WTC11 (cell line): Measurements from ENCODE around the gene PPFIBP2. TPM values are rescaled to one million over a fixed set of nuclear protein-coding genes. Genes with fewer than 3 reads are reported as not detected.

ENCODE experiments used
- ATAC-seq: fragments of 200-7000 bp; cut with Tn5 transposase; 2 replicates; pipeline ENCODE4 v1.10.0; 2021; ENCODE audit warnings: mild to moderate bottlenecking, moderate library complexity
- CTCF ChIA-PET: fragments of 300-600 bp; sonication (Branson Sonifier 250); formaldehyde crosslinking; loops from one replicate; lab custom pipeline; 2021; ENCODE audit warnings: antibody characterized with exemption; lab: Charles Lee
- POLR2A ChIA-PET: fragments of 350-600 bp; sonication (Branson Sonifier 250); formaldehyde crosslinking; loops from one replicate; lab custom pipeline; 2021; ENCODE audit warnings: antibody characterized with exemption; lab: Charles Lee
- DNase-seq: peaks from one replicate; pipeline ENCODE4 v3.0.0; 2021; ENCODE audit warnings: low spot score
- H3K27ac Mint-ChIP-seq: 2 replicates; pipeline ENCODE4 v1.8.0; 2021; ENCODE audit warnings: mixed read lengths
- H3K27me3 Mint-ChIP-seq: 2 replicates; pipeline ENCODE4 v1.8.0; 2021; ENCODE audit warnings: low read depth, mild to moderate bottlenecking, moderate library complexity, mixed read lengths
- H3K36me3 Mint-ChIP-seq: 2 replicates; pipeline ENCODE4 v1.8.0; 2021; ENCODE audit warnings: mixed read lengths
- H3K4me1 Mint-ChIP-seq: 2 replicates; pipeline ENCODE4 v1.8.0; 2022; ENCODE audit warnings: mixed read lengths
- H3K4me3 Mint-ChIP-seq: 2 replicates; pipeline ENCODE4 v1.8.0; 2021; ENCODE audit warnings: mild to moderate bottlenecking, moderate library complexity, mixed read lengths
- H3K9me3 Mint-ChIP-seq: 2 replicates; pipeline ENCODE4 v1.8.0; 2021; ENCODE audit warnings: mixed read lengths
- ATF2 ChIP-seq: sonication (generic); formaldehyde crosslinking; IDR thresholded peaks from 2 replicates; pipeline ENCODE4 v1.8.1; 2022; ENCODE audit warnings: low read depth, missing genetic modification reagents, borderline replicate concordance
- EMX1 ChIP-seq: fragments of 250-450 bp; sonication (Bioruptor Pico); IDR thresholded peaks from 2 replicates; pipeline ENCODE4 v1.8.0; 2021; ENCODE audit warnings: mild to moderate bottlenecking
- ESRRA ChIP-seq: sonication (generic); formaldehyde crosslinking; IDR thresholded peaks from 2 replicates; pipeline ENCODE4 v1.8.1; 2022; ENCODE audit warnings: mild to moderate bottlenecking, missing genetic modification reagents, borderline replicate concordance
- GTF2I ChIP-seq: fragments of 250-450 bp; sonication (Bioruptor Pico); conservative IDR thresholded peaks from 2 replicates; pipeline ENCODE4 v1.4.0; 2021; ENCODE audit warnings: mild to moderate bottlenecking
- HMGA2 ChIP-seq: fragments of 250-450 bp; sonication (Bioruptor Pico); IDR thresholded peaks from 2 replicates; pipeline ENCODE4 v1.4.0; 2021; ENCODE audit warnings: mild to moderate bottlenecking, moderate library complexity
- JAZF1 ChIP-seq: fragments of 250-450 bp; sonication (Bioruptor Pico); IDR thresholded peaks from 2 replicates; pipeline ENCODE4 v1.9.0; 2021; ENCODE audit warnings: moderate library complexity, mild to moderate bottlenecking, inconsistent platforms
- MLX ChIP-seq: sonication (generic); formaldehyde crosslinking; IDR thresholded peaks from 2 replicates; pipeline ENCODE4 v1.8.1; 2023; ENCODE audit warnings: mild to moderate bottlenecking, missing genetic modification reagents, moderate library complexity
- MYBL2 ChIP-seq: sonication (generic); formaldehyde crosslinking; IDR thresholded peaks from 2 replicates; pipeline ENCODE4 v1.8.1; 2023; ENCODE audit warnings: mild to moderate bottlenecking, moderate library complexity, missing genetic modification reagents
- NR1H2 ChIP-seq: sonication (generic); formaldehyde crosslinking; IDR thresholded peaks from 2 replicates; pipeline ENCODE4 v1.9.0; 2021; ENCODE audit warnings: mild to moderate bottlenecking, moderate library complexity, missing genetic modification reagents
- RELA ChIP-seq: sonication (generic); formaldehyde crosslinking; IDR thresholded peaks from 2 replicates; pipeline ENCODE4 v1.8.1; 2022; ENCODE audit warnings: missing genetic modification reagents, mild to moderate bottlenecking, borderline replicate concordance
- RORB ChIP-seq: fragments of 250-450 bp; sonication (Bioruptor Pico); IDR thresholded peaks from 2 replicates; pipeline ENCODE4 v1.9.0; 2021; ENCODE audit warnings: mild to moderate bottlenecking
- TEAD4 ChIP-seq: sonication (generic); formaldehyde crosslinking; IDR thresholded peaks from 2 replicates; pipeline ENCODE4 v1.8.0; 2022; ENCODE audit warnings: mild to moderate bottlenecking, missing genetic modification reagents
- ZNF396 ChIP-seq: fragments of 250-450 bp; sonication (Bioruptor Pico); IDR thresholded peaks from 2 replicates; pipeline ENCODE4 v1.8.0; 2021; ENCODE audit warnings: mild to moderate bottlenecking, moderate library complexity, borderline replicate concordance
- ZNF423 ChIP-seq: fragments of 250-450 bp; sonication (Bioruptor Pico); IDR thresholded peaks from 2 replicates; pipeline ENCODE4 v2.1.2; 2022; ENCODE audit warnings: mild to moderate bottlenecking, moderate library complexity
- ZNF512 ChIP-seq: sonication (generic); formaldehyde crosslinking; IDR thresholded peaks from 2 replicates; pipeline ENCODE4 v1.8.1; 2022; ENCODE audit warnings: missing genetic modification reagents, borderline replicate concordance
- total RNA-seq: library from RNA; stranded (reverse); gene quantifications from 3 replicates; pipeline ENCODE4 v1.2.3, GENCODE V29; 2021
- TF ChIP-seq, protein P1 (sequence below): sonication (generic); formaldehyde crosslinking; IDR thresholded peaks from 2 replicates; pipeline ENCODE4 v1.8.0; 2022; ENCODE audit warnings: mild to moderate bottlenecking, missing genetic modification reagents
- TF ChIP-seq, protein P2 (sequence below): sonication (generic); formaldehyde crosslinking; IDR thresholded peaks from 2 replicates; pipeline ENCODE4 v1.8.0; 2022; ENCODE audit warnings: mild to moderate bottlenecking, missing genetic modification reagents
- TF ChIP-seq, protein P3 (sequence below): sonication (generic); formaldehyde crosslinking; IDR thresholded peaks from 2 replicates; pipeline ENCODE4 v1.8.0; 2022; ENCODE audit warnings: mild to moderate bottlenecking, missing genetic modification reagents
- TF ChIP-seq, protein P4 (sequence below): fragments of 250-450 bp; sonication (Bioruptor Pico); IDR thresholded peaks from 2 replicates; pipeline ENCODE4 v1.8.0; 2021; ENCODE audit warnings: mild to moderate bottlenecking
- TF ChIP-seq, protein P5 (sequence below): sonication (generic); formaldehyde crosslinking; IDR thresholded peaks from 2 replicates; pipeline ENCODE4 v1.8.1; 2022; ENCODE audit warnings: low read depth, mild to moderate bottlenecking, moderate library complexity, missing genetic modification reagents, borderline replicate concordance

The PPFIBP2 gene
- total RNA-seq, 1 experiment from 2014 or later, result 21.4 TPM

GRCh38 chr11:7513234-7514098, at the start of gene PPFIBP2 (continued):
- TF ChIP-seq, protein P1, sequence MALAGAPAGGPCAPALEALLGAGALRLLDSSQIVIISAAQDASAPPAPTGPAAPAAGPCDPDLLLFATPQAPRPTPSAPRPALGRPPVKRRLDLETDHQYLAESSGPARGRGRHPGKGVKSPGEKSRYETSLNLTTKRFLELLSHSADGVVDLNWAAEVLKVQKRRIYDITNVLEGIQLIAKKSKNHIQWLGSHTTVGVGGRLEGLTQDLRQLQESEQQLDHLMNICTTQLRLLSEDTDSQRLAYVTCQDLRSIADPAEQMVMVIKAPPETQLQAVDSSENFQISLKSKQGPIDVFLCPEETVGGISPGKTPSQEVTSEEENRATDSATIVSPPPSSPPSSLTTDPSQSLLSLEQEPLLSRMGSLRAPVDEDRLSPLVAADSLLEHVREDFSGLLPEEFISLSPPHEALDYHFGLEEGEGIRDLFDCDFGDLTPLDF, result no peak

DNA sequence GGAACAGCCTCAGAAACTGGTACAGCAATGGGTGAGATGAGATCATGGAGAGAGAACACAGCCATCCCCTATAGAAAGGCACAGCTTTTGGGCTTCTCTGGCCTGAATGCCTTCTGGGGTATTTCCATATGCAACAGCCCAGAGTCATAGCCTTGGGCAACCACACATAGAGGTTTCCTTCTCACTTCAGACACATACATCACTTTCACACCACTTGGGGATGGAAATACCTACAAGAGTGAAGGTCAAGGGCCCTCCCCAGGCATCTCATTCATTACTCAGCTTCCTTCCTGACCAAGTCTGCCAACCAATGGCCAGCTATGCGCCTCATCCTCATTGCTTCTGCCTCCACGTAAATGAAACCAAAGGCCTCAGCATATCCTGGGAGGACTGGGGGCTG, 46.1 kb upstream of the PPFIBP2 start:
- no peak for ATAC-seq
- Mint-ChIP-seq H3K27ac (no peak overlapping the region), H3K36me3 (no peaks in the 10 kb centered on the region), H3K4me1 (no peaks in the 10 kb centered on the region), H3K4me3 (no peak overlapping the region)
- POLR2A ChIA-PET, result no interaction called here
- DNase-seq, result no peak
- CTCF ChIA-PET, result no interaction called here
- TF ChIP-seq MYBL2 (CRISPR knock-in tag) (no peak), ZNF512 (CRISPR knock-in tag) (no peak), NR1H2 (CRISPR knock-in tag) (no peak), TEAD4 (CRISPR knock-in tag) (no peak), EMX1 (no peak), ZNF423 (no peak), GTF2I (CRISPR knock-in tag) (no peak)
- TF ChIP-seq, protein P2, sequence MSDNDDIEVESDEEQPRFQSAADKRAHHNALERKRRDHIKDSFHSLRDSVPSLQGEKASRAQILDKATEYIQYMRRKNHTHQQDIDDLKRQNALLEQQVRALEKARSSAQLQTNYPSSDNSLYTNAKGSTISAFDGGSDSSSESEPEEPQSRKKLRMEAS (CRISPR knock-in tag), result no peak
- TF ChIP-seq, all 79 proteins: peak for 0
- Mint-ChIP-seq H3K27me3 (no peaks in the 10 kb centered on the region), H3K9me3 (no peaks in the 10 kb centered on the region)

DNA sequence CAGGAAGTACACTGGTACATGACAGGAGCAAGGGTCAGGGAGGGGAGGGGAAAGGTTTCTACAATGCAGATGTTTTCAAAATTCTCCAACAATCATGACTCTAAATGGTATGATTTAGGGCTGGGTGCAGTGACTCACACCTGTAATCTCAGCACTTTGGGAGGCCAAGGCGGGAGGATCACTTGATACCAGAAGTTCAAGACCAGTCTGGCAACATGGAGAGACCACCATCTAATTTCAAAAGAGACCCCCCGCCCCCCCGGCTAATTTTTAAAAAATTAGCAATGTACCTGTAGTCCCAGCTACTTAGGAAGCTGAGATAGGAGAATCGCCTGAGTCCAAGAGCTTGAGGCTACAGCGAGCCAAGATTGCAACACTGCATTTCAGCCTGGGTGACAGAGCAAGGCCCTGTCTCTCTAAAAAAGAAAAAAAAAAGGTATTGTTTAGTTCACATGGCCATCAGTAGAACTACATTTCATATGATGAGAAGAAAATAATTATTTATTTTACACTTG, 44.4 kb upstream of the PPFIBP2 start:
- Mint-ChIP-seq H3K36me3 (no peaks in the 10 kb centered on the region), H3K27ac (no peak overlapping the region), H3K4me1 (no peaks in the 10 kb centered on the region), H3K4me3 (no peak overlapping the region), H3K9me3 (no peaks in the 10 kb centered on the region), H3K27me3 (no peaks in the 10 kb centered on the region; the same call in 1 of the 2 replicates)
- ChIA-PET CTCF (interaction anchor here (0.7 kb wide), 1 partner anchor 95 kb away, joined by 3 read pairs; no protein-coding TSS in a partner anchor), POLR2A (interaction anchor here (0.6 kb wide), 1 partner anchor 102 kb away, joined by 3 read pairs; no protein-coding TSS in a partner anchor)
- DNase-seq (no peak), ATAC-seq (no peak)
- TF ChIP-seq, protein P3, sequence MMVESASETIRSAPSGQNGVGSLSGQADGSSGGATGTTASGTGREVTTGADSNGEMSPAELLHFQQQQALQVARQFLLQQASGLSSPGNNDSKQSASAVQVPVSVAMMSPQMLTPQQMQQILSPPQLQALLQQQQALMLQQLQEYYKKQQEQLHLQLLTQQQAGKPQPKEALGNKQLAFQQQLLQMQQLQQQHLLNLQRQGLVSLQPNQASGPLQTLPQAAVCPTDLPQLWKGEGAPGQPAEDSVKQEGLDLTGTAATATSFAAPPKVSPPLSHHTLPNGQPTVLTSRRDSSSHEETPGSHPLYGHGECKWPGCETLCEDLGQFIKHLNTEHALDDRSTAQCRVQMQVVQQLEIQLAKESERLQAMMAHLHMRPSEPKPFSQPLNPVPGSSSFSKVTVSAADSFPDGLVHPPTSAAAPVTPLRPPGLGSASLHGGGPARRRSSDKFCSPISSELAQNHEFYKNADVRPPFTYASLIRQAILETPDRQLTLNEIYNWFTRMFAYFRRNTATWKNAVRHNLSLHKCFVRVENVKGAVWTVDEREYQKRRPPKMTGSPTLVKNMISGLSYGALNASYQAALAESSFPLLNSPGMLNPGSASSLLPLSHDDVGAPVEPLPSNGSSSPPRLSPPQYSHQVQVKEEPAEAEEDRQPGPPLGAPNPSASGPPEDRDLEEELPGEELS (CRISPR knock-in tag), result no peak
- TF ChIP-seq RELA (no peak), TEAD4 (CRISPR knock-in tag) (no peak), ESRRA (CRISPR knock-in tag) (no peak), NR1H2 (CRISPR knock-in tag) (no peak), ATF2 (CRISPR knock-in tag) (no peak), JAZF1 (CRISPR knock-in tag) (no peak), HMGA2 (CRISPR knock-in tag) (no peak), MLX (CRISPR knock-in tag) (no peak), ZNF423 (no peak), RORB (no peak), ZNF396 (CRISPR knock-in tag) (no peak)
- TF ChIP-seq, protein P4, sequence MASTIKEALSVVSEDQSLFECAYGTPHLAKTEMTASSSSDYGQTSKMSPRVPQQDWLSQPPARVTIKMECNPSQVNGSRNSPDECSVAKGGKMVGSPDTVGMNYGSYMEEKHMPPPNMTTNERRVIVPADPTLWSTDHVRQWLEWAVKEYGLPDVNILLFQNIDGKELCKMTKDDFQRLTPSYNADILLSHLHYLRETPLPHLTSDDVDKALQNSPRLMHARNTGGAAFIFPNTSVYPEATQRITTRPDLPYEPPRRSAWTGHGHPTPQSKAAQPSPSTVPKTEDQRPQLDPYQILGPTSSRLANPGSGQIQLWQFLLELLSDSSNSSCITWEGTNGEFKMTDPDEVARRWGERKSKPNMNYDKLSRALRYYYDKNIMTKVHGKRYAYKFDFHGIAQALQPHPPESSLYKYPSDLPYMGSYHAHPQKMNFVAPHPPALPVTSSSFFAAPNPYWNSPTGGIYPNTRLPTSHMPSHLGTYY (CRISPR knock-in tag), result no peak
- TF ChIP-seq, protein P2 (CRISPR knock-in tag), result no peak
- TF ChIP-seq, protein P5, sequence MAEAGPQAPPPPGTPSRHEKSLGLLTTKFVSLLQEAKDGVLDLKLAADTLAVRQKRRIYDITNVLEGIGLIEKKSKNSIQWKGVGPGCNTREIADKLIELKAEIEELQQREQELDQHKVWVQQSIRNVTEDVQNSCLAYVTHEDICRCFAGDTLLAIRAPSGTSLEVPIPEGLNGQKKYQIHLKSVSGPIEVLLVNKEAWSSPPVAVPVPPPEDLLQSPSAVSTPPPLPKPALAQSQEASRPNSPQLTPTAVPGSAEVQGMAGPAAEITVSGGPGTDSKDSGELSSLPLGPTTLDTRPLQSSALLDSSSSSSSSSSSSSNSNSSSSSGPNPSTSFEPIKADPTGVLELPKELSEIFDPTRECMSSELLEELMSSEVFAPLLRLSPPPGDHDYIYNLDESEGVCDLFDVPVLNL (CRISPR knock-in tag), result no peak
